ENCODE data around the gene GMDS.

Gene GMDS

GRCh38 chr6:1815827-1816452, 429.5 kb downstream of the GMDS start:
- DNase-seq (ENCODE audit: low spot score), result no peak
- TF ChIP-seq CTCF (IDR thresholded peaks at IDR 0.05; ENCODE audit: extremely low read depth, missing control alignments), result no peak

GRCh38 chr6:1814279-1814678, 431.1 kb downstream of the GMDS start:
- no peak for DNase-seq (ENCODE audit: low spot score)
- no peak for TF ChIP-seq CTCF (IDR thresholded peaks at IDR 0.05; ENCODE audit: extremely low read depth, missing control alignments)

GRCh38 chr6:1812487-1812886, 432.9 kb downstream of the GMDS start:
- no peak for TF ChIP-seq CTCF (IDR thresholded peaks at IDR 0.05; ENCODE audit: extremely low read depth, missing control alignments)
- DNase-seq (ENCODE audit: low spot score), result no peak

- DNase-seq (ENCODE audit: low spot score), result no peak
- TF ChIP-seq CTCF (IDR thresholded peaks at IDR 0.05; ENCODE audit: extremely low read depth, missing control alignments), result no peak
Observed at GRCh38 chr6:1812034-1812433, 433.4 kb downstream of the GMDS start.

- no peak for DNase-seq (ENCODE audit: low spot score)
- TF ChIP-seq CTCF (IDR thresholded peaks at IDR 0.05; ENCODE audit: extremely low read depth, missing control alignments), result no peak
Observed at GRCh38 chr6:1810880-1811279, 434.5 kb downstream of the GMDS start.

GRCh38 chr6:1809291-1809988, 436.0 kb downstream of the GMDS start:
- no peak for TF ChIP-seq CTCF (IDR thresholded peaks at IDR 0.05; ENCODE audit: extremely low read depth, missing control alignments)
- no peak for DNase-seq (ENCODE audit: low spot score)

GRCh38 chr6:1806935-1807334, 438.5 kb downstream of the GMDS start:
- no peak for TF ChIP-seq CTCF (IDR thresholded peaks at IDR 0.05; ENCODE audit: extremely low read depth, missing control alignments)
- DNase-seq (ENCODE audit: low spot score), result no peak

Data from GM20000 (cell line).